ENCODE measurements around the gene GARNL3. TPM values are rescaled to one million over a fixed set of nuclear protein-coding genes. Genes with fewer than 3 reads are reported as not detected.

Gene GARNL3
- total and polyA plus RNA-seq, 8 donors: 0.76 to 35.8 (median 7.5) TPM

GRCh38 chr9:127248241-127248640 lies 16.3 kb upstream of the GARNL3 start:
- 81 to 93% (median 90%) methylated on average over 3 of the region's 3 CpGs for WGBS, 5 donors
- no peak overlapping the region for H3K4me3 ChIP-seq
- H3K4me1 ChIP-seq: peaks cover 0 to 16% (median 8%) of the 10 kb centered on the region in 4 donors
- H3K36me3 ChIP-seq: no peaks in the 10 kb centered on the region
- no peaks in the 10 kb centered on the region for H3K27me3 ChIP-seq
- intact Hi-C loops (cut with DNase I; ENCODE audit: low total_unique reads): no loop called here
- no peak for DNase-seq
- H3K9me3 ChIP-seq: no peaks in the 10 kb centered on the region
- H3K27ac ChIP-seq: no peak overlapping the region
- no peak for TF ChIP-seq POLR2AphosphoS5 (IDR thresholded peaks at IDR 0.05)
- TF ChIP-seq CTCF (IDR thresholded peaks at IDR 0.05): no peak
- no peak for TF ChIP-seq POLR2A (IDR thresholded peaks at IDR 0.05)
- TF ChIP-seq EP300 (IDR thresholded peaks at IDR 0.05): no peak

GRCh38 chr9:127249877-127250276 lies 14.7 kb upstream of the GARNL3 start:
- peaks cover 0 to 8% (median 4%) of the 10 kb centered on the region in 4 donors for H3K4me1 ChIP-seq
- no peak for DNase-seq
- no peak overlapping the region for H3K4me3 ChIP-seq

GRCh38 chr9:127250896-127251391 lies 13.6 kb upstream of the GARNL3 start:
- intact Hi-C loops (cut with DNase I; ENCODE audit: low total_unique reads): no loop called here
- no peak for TF ChIP-seq POLR2AphosphoS5 (IDR thresholded peaks at IDR 0.05)
- TF ChIP-seq POLR2A (IDR thresholded peaks at IDR 0.05): no peak
- TF ChIP-seq EP300 (IDR thresholded peaks at IDR 0.05): no peak
- TF ChIP-seq CTCF (IDR thresholded peaks at IDR 0.05): no peak
- 77 to 93% (median 91%) methylated on average over 3 of the region's 3 CpGs for whole genome bisulfite sequencing, 5 donors

More at GRCh38 chr9:127249877-127250276, 14.7 kb upstream of the GARNL3 start:
- H3K27ac ChIP-seq: no peak overlapping the region
- no peaks in the 10 kb centered on the region for H3K9me3 ChIP-seq
- no peaks in the 10 kb centered on the region for H3K27me3 ChIP-seq
- intact Hi-C loops (cut with DNase I; ENCODE audit: low total_unique reads): no loop called here
- no peaks in the 10 kb centered on the region for H3K36me3 ChIP-seq
- WGBS, 5 donors: 90 to 95% (median 94%) methylated on average over 5 of the region's 5 CpGs
- TF ChIP-seq CTCF (IDR thresholded peaks at IDR 0.05) (no peak), POLR2A (IDR thresholded peaks at IDR 0.05) (no peak), POLR2AphosphoS5 (IDR thresholded peaks at IDR 0.05) (no peak), EP300 (IDR thresholded peaks at IDR 0.05) (no peak)

GRCh38 chr9:127252410-127253318 lies 11.9 kb upstream of the GARNL3 start:
- WGBS, 5 donors: 86 to 94% (median 90%) methylated on average over 4 of the region's 4 CpGs
- no peaks in the 10 kb centered on the region for H3K36me3 ChIP-seq
- no peak overlapping the region for H3K27ac ChIP-seq
- H3K4me3 ChIP-seq: no peak overlapping the region
- H3K27me3 ChIP-seq: no peaks in the 10 kb centered on the region
- intact Hi-C loops (cut with DNase I; ENCODE audit: low total_unique reads): no loop called here
- no peaks in the 10 kb centered on the region for H3K4me1 ChIP-seq
- TF ChIP-seq POLR2AphosphoS5 (IDR thresholded peaks at IDR 0.05) (no peak), CTCF (IDR thresholded peaks at IDR 0.05) (no peak)
- no peak for DNase-seq
- H3K9me3 ChIP-seq: no peaks in the 10 kb centered on the region

More at GRCh38 chr9:127250896-127251391, 13.6 kb upstream of the GARNL3 start:
- no peak for DNase-seq
- Histone ChIP-seq H3K36me3 (no peaks in the 10 kb centered on the region), H3K9me3 (no peaks in the 10 kb centered on the region), H3K27ac (no peak overlapping the region), H3K4me3 (no peak overlapping the region), H3K27me3 (no peaks in the 10 kb centered on the region), H3K4me1 (peaks cover 0 to under 1% (median 0%) of the 10 kb centered on the region in 4 donors)
